ENCODE measurements around the gene CCDC141.

The CCDC141 gene

GRCh38 chr2:178827739-178828485 is 222.0 kb downstream of the CCDC141 start:
- DNase-seq (ENCODE audit: low read depth) = no peak

GRCh38 chr2:178827111-178827510 is 222.8 kb downstream of the CCDC141 start:
- DNase-seq (ENCODE audit: low read depth) = peak; percentile 24

GRCh38 chr2:178825183-178825582 is 224.8 kb downstream of the CCDC141 start:
- DNase-seq (ENCODE audit: low read depth) = peak; percentile 73

GRCh38 chr2:178824181-178824580 is 225.8 kb downstream of the CCDC141 start:
- no peak for DNase-seq (ENCODE audit: low read depth)

- DNase-seq (ENCODE audit: low read depth) = peak; percentile 1
Observed at GRCh38 chr2:178819992-178820391, 229.9 kb downstream of the CCDC141 start.

DNA sequence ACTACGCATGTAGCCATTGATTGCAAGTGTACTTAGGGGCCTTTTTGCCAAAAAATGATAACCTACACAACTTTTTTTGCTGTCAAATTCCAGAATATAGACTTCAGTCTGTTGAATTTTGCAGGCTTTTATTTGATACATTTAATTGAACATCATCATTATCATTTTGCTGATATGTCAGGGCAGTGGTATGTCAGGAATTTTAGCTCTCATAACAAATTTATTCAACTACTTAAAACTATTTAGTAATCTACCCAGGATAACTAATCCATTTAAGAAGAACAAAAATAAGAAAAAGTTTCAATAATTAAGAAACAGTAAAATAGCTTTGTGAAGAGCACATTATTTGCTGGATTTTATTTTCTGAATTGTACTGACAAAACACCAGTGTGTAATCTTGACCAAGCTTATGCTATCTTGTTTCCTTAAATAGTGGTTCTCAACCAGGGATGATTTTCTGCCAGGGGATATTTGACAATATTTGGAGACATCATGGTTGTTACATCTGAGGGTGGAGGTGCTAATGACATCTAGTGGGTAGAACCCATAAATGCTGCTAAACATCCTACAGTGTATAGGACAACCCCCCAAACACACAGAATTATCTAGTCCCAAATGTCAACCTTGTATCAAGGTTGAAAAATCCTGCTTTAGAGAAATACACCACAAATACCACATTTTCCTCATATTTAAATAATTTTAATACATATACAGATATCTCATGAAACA is 230.6 kb downstream of the CCDC141 start:
- peak; percentile 38 for DNase-seq (ENCODE audit: low read depth)

- no peak for DNase-seq (ENCODE audit: low read depth)
Observed at GRCh38 chr2:178811901-178812300, 238.0 kb downstream of the CCDC141 start.

GRCh38 chr2:178811045-178811444 is 238.9 kb downstream of the CCDC141 start:
- DNase-seq (ENCODE audit: low read depth) = no peak

DNA sequence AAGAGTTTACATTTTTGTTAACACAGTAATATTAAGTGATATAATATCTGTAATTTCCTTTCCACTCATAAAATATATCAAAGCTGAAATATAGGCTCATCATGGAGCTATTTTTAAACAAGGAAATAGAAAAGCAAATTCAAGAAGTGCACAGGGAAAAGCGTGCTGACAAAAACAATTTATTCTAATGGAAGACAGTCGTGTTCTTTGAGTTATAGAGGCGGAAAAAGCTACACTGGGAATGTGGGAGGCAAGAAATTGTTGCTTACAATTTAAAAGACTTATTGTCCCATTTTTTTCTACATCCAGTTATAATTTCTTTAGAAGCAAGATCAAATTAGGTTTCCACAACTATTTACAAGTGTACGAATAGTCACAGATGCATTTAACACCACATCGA is 239.5 kb downstream of the CCDC141 start:
- DNase-seq (ENCODE audit: low read depth) = no peak

DNA sequence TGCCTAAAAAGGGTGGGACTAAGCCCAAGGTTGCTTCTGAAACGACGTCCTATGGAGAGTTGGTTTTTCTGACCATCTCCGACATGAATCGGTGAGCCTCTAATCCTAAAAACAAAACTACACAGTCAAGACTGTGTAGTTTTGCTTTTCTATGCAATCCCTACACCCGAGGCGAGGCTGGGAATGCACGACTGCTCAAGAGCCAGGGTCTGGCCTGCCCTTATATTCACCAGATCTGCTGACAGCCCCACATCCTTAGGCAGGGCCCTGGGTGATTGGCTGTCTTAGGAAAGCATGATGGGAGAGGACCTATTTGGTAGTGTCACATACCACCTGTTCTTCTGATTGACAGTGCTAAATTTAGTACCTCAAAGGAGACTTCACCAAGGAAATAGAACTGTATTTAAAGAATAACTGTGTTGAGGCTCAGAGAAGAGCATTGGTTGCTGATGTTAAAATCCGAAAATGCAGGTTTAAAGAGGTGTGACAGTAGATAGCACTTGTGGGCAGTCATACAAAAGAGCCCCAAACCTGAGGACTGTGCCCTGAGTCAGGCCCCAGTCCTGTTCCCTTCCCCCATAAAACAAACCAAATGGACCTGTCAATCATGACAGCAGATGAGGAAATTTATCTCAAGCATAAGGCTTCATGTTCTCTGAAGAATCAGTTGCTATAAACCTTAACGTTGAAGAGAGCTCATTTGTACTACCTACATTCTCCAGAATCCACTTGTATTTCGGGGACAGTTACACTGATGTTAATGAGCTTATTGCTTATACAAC is 242.5 kb downstream of the CCDC141 start, which contains the start of gene TTN:
TSS of gene TTN (minus strand) at position 197 of the 782 bp plus-strand sequence. CDS start 2,781 bp downstream, outside the sequence.
- DNase-seq (ENCODE audit: low read depth) = no peak

DNA sequence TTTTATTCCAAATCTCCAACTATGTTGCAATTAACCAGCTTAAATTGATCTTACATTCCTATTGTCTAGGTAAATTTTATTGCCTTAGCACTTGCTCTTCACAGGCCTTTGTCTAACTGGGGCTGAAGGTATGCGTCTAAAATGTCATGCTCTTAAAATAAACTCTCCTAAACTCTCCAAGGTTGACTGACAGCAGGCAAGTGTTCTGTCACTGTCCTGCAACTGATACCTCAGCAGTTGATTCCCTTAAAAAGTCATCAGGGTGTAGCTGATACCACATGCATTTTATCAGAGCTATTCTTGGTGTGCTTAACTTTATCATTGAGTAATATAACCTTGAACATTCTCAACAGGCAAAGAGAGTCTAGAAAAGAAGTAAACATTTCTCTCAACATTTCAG is 243.4 kb downstream of the CCDC141 start:
- DNase-seq (ENCODE audit: low read depth) = no peak

DNA sequence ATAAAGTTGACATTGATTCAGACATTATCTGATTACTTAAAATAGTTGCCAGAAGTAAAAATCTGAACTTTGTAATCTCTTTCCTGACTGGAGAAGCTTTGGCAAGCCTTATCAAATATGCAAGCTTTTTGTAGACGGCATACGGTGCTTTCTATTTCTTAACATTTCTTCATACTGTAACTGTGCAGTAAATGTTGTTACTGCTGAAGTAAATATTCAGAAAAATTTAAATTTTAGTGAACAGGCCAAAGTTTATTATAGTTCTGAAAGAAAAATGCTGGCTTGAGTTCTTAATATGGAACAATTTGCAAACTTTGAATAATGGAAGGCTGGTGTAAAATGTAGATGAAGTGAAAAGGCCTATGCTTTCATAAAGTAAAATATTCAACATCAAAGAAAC is 244.5 kb downstream of the CCDC141 start:
- no peak for DNase-seq (ENCODE audit: low read depth)

DNA sequence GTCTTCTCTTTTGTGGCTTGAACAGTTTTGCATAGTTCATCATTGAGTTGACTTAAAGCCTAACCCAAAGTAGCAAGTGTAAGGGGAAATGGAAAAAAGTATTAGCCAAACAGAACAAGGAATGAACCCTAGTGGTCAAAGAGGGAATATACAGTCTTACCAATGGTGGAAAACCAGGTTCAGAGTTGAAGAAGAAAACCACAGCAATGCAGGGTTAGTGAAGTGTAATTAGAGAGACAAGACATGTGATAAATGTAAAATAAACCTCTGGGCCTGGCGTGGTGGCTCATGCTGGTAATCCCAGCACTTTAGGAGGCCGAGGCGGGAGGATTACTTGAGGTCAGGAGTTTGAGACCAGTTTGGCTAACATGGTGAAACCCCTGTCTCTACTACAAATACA is 245.1 kb downstream of the CCDC141 start:
- peak; percentile 33 for DNase-seq (ENCODE audit: low read depth)

DNA sequence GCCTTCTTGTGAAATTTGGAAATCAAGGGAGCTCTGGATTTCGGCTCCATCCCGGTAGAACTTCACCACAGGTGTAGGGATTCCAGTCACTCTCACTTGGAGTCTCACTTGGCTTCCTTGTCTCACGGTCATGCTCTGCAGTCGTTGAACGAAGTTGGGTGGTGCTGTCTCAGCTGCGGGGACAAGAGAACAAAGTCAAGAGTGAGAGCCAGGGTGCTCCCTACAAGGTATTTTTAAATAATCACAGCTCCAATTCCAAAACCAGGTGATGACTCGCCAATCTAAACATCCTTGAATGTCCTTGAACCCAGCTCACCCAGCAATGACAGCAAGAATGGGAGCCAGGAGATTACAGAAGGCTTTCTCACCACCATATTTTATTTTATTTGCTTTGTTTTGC is 249.4 kb downstream of the CCDC141 start:
- no peak for DNase-seq (ENCODE audit: low read depth)

- DNase-seq (ENCODE audit: low read depth) = no peak
Observed at GRCh38 chr2:178799305-178799704, 250.6 kb downstream of the CCDC141 start.

- DNase-seq (ENCODE audit: low read depth) = peak; percentile 48
Observed at GRCh38 chr2:178796079-178796677, 253.8 kb downstream of the CCDC141 start.

DNA sequence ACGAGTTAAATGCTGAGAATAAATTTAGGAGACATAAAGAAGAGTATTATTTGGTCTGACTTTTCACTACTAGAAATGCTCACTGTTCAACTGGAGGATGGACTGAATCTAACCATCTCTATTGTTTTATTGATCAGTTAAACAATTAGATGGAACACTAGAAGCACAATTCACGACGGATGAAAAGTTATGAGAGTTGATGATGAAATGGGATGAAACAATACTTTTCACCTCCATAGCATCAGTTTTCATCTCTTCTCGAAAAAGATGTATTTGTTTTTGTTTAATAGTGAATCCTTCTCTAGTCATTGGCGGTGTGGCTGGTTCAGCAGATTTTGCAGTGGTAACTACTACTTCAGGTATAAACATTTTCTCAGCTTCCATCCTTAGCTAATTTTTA is 262.0 kb downstream of the CCDC141 start:
- DNase-seq (ENCODE audit: low read depth) = no peak

DNA sequence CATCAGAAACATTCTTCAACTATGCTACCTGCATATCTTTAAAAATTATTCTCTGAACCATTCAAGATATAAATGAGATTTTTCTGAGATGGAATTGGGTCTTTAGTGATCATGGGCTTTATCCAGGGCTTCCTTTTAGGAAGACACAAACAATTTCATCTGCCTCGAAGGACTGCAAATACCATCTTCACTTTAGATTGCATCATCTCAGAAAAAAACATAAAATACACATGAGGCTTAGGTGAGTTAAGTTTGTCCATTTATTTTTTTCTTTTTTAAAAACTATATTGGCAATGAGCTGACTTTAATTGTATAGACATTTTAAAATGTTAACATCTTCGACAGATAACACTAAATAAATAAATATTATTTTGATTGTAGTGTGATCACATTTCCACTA is 262.8 kb downstream of the CCDC141 start:
- DNase-seq (ENCODE audit: low read depth) = no peak

- DNase-seq (ENCODE audit: low read depth) = no peak
Observed at GRCh38 chr2:178783889-178784288, 266.0 kb downstream of the CCDC141 start.

- no peak for DNase-seq (ENCODE audit: low read depth)
Observed at GRCh38 chr2:178782236-178782635, 267.7 kb downstream of the CCDC141 start.
